NCI-H1930 (cell line): ENCODE measurements around the gene NDOR1.

Experiments
- DNase-seq, 2 experiments: peaks; one replicate each; lab custom pipeline; 2025; lab: John Stamatoyannopoulos, UW

Gene NDOR1

GRCh38 chr9:137205126-137206069 is at the start of gene NDOR1, which contains the start of gene TMEM203:
NDOR1 (plus strand) TSS chr9:137205700; CDS start chr9:137205778, 78 bp downstream.
TMEM203 (minus strand) TSS chr9:137205648; CDS start chr9:137205414, 234 bp downstream.
- DNase-seq: peak; percentile 70 to 80

DNA sequence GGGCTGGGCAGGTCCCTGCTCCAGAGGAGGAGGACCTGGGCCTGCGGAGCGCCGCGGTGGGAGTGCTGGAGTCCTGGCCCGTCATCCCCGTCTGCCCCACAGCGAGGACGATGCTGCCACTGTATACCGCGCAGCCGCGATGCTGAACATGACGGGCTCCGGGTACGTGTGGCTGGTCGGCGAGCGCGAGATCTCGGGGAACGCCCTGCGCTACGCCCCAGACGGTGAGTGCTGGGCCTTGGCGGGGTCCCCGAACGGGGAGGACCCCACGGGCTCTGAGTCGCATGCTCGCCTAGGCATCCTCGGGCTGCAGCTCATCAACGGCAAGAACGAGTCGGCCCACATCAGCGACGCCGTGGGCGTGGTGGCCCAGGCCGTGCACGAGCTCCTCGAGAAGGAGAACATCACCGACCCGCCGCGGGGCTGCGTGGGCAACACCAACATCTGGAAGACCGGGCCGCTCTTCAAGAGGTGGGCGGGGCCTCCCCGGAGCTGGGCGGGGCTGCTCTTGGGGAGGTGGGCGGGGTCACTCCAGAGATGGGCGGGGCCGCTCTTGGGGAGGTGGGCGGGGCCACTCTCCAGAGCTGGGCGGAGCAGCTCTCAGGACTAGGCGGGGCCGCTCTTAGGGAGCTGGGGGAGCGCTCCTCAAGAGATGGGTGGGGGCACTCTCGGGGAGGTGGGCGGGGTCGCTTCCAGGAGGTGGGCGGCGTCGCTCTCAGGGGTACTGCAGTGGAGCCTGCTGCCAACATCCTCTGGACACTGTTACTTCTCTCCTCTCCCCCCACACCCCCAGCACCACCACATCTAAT is 48.7 kb upstream of the NDOR1 start:
- peak in 1 of 2 experiments; percentile 14 for DNase-seq

DNA sequence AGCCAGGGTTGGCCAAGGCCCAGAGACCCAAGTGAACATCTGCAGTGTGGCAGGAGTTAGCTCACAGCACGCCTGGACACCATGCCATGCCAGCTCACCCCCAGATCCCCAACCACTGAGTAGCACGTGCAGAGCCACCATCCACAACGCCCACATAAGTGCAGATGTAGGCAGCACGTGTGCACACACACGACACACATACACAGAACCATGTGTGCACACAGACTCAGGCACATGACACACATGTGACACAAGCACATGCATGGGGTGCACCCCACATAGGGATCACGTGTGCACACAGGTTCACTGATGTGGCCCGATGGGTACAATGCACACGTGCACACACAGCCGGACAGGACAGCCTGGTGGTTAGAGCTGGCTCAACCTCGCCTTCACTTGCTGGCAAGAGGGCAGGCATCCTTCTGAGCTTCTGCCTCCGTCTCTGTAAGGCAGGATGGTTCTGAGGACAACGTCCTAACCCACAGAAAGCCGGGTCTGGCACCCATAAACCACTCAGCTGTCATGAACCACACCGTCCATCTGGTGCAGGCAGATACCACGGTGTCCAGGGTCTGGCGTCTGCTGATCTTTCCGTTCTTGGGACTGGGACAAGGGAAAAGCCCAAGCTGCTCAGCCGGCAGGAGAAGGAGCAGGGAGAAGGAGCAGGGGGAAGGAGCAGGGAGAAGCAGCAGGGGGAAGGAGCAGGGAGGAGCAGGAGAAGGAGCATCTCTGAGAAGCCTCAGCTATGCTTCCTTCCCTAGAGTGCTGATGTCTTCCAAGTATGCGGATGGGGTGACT is 47.7 kb upstream of the NDOR1 start:
- DNase-seq: no peak

DNA sequence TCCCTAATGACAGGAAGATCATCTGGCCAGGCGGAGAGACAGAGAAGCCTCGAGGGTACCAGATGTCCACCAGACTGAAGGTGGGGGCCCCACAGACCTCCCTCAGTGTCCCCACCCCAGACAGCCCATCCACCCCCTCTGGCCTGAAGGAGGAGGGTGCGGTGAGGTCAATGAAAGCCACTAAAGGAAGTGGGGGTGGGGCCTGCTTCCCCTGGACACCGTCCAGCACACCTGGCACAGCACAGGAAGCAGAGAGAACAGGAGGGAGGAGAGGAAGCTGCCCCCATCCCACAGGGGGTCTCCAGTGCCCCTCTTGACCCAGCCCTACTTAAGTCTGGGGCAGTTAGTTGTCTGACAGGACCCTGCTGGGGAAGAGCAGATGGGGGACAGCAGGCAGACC is 46.9 kb upstream of the NDOR1 start:
- no peak for DNase-seq

DNA sequence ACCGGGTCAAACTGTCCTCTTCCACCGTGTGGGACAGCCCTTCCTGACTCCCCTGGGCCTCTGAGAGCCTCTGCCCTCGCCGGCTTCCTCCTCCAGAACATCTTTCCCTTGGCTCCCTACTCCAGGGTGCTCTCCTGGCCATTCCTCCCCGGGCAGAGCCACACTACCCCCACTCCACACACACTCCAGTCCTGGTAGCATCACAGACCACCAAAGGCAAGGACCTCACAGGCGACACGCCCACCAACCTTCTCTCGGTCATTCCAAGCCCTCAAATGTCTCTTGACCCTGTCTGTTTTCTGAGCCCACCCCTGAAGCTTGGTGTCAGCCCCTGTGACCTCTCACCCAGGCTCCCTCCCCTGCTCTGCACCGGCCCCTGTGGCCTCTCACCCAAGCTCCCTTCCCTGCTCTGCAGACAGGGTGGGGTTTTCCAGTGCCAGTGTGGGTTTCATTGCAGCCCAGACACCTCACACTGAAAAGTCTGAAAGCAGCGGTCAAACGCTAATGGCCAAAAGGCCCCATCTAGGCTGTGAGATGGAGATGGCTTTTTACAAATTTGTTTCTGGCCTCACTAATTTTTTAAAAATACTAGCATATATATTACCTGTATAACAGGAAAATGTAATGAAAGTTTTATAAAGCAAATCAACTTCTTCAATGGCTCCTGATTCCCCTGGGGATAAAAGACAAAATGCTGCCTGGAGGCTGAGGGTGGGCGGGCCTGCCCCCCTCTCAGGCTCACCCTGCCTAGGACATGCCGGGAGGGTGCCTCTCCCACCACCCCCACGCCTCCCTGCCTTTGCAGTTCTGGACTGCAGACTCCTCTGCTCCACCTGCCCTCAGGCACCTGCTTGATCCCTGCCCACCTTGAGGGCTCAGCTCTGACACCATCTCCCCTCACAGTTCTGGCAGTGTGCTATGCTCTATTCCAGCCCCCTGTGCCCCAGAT is 46.1 kb upstream of the NDOR1 start:
- DNase-seq: no peak

- DNase-seq: no peak
Measured at GRCh38 chr9:137160054-137160425, 45.5 kb upstream of the NDOR1 start.

DNA sequence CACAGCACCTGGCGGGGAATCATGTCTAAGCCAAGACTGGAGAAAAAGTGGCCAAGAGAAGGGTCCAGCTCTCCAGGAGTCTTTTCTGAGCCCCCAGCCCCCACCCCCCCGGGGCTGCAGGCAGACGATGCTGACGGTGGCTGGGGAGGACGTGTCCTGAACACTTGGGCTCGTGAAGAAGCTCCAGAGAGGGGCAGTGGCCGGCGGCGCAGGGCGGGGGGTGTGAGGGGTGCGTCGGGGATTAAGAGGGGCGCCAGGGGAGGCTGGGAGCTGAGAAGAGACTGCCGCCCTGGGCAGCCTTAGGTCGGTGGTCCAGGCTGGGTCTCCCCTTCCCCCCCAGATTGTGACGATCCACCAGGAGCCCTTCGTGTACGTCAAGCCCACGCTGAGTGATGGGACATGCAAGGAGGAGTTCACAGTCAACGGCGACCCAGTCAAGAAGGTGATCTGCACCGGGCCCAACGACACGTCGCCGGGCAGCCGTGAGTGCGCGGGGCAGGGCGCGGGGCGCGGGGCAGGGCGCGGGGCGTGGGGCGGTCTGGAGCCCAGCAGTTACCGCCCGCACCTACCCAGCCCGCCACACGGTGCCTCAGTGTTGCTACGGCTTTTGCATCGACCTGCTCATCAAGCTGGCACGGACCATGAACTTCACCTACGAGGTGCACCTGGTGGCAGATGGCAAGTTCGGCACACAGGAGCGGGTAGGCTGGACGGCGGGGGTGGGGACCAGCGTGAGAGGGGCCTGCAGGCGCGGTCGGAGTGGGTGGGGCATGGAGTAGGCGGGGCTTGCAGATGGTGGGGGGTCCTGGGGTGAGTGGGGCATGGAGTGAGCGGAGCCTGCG is 44.6 kb upstream of the NDOR1 start:
- DNase-seq: no peak

- peak in 1 of 2 experiments; percentile 55 for DNase-seq
Measured at GRCh38 chr9:137161558-137162486, 43.7 kb upstream of the NDOR1 start.

DNA sequence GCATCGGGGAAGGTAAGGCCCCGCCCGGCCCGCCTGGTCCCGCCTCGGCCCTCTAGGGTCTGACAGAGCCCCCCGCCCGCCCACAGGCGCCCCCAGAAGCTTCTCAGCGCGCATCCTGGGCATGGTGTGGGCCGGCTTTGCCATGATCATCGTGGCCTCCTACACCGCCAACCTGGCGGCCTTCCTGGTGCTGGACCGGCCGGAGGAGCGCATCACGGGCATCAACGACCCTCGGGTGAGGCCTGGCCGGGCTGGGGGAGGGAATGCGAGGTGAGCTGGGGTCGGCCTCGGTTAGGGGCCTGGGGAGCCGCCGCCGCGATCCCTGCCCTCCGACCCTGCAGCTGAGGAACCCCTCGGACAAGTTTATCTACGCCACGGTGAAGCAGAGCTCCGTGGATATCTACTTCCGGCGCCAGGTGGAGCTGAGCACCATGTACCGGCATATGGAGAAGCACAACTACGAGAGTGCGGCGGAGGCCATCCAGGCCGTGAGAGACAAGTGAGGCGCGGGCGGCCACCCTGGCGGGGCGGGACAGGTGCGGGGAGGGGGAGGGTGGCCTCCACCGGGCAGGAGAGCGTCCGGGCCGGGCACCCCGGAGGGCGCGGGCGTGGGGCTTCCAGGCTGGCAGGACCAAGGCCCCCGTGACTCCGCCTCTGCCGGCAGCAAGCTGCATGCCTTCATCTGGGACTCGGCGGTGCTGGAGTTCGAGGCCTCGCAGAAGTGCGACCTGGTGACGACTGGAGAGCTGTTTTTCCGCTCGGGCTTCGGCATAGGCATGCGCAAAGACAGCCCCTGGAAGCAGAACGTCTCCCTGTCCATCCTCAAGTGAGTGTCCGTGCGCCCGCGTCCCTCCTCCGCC is 42.8 kb upstream of the NDOR1 start:
- no peak for DNase-seq

DNA sequence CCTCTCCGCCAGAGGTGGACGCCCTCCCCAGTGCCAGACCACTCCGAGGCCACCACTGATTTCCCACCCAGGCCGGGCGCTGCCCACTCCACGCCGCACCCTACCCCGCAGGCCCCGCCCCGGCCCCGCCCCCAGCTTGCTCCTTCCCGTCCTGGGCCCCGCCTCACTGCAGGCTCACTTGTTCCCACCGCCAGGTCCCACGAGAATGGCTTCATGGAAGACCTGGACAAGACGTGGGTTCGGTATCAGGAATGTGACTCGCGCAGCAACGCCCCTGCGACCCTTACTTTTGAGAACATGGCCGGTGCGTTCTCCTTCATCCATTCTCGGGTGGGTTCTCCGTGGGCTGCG is 42.2 kb upstream of the NDOR1 start:
- no peak for DNase-seq

DNA sequence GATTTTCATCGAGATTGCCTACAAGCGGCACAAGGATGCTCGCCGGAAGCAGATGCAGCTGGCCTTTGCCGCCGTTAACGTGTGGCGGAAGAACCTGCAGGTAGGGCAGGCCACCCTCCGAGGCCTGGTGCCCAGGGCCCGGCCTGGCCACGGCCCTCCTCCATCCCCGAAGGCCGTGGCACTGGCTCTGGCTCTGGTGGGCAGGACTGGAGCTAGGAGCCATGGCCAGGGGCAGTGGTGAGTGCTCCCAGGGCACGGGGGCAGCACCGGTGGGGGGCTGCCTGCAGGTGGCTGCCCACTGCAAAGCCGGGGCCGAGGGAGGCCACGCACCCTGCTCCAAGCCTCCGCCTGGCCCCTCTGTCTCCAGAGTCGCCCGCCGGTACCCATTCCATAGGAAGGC is 41.7 kb upstream of the NDOR1 start:
- DNase-seq: no peak

DNA sequence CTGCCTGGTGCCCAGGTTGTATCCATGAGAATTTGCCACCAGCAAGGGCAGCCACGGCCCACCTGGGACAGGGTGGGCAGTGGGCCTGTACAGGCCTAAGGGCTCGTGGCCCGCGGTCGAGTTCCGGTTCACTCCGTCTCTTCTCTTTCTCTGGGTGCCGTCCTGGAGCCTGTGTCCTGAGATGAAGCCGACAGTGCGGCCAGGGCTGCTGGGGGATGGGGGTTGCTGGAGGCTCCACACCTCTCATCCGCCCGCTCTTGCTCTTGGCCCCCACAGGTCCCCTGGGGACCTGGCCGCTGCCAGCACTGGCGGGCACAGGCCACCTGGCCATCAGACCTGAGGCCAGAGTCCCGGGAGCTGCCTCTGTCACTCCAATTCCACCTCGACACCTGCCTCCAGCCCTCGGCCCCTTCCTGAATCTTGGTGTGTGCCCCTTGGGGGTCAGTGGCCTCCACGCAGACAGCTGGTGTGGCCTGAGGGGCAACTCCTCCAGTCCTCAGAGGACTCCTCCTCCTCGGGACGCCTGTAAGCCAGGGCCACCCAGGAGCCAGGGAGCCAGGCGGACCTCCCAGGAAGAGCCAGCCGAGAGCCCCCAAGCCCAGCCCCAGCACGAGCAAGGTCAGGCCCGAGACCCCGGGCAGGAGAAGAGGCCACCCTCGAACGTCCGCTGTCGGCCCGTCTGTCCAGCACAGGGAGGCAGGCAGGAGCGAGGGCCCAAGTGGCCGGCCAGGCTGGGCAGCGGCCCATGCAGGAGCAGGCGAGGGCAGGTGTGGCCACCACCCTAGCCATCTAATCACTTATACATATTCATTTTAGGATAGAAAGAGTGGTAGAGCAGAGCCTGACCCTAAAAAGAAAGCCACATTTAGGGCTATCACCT is 40.9 kb upstream of the NDOR1 start:
- DNase-seq: no peak

GRCh38 chr9:137165250-137165836 is 40.2 kb upstream of the NDOR1 start:
- DNase-seq: no peak

DNA sequence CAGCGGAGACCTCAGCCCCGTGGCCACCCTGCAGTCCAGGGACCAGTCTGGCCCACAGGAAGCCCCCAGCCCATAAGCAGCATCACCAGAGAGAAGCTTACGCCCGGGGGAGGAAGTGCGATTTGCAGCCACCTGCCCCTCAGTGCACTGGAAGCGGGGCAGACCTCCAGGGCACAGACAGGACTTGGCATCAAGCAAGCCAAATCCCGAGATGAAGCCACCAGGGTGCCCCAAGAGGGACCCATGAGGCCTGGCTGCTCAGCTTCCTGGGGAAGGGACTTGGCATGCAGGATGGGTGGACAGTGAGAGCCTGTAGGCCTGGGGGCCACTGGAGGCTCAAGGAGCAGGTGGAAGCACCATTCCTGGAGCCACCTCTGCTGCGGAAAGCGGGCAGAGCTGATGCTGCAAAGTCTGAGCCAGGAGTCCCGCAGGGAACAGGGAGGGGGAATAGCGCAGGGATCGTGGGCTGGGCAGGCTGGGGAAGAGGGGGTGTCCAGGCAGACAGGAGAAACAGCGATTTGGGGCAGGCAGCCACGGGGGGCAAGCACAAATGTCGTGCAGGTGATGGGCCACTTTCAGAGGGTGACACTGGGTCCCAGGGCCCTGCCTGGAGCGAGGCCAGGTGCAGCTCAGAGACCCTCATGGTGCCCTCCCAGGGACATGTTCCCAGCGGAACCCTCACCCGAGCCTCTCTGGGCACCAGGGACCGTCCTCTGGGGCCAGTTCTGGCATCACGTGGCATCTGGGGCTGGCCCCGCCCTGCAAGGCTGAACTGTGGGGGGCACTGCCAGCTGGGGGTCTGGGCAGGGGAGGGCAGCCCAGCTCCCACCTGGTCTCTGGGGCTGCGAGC is 38.9 kb upstream of the NDOR1 start:
- no peak for DNase-seq

- no peak for DNase-seq
Measured at GRCh38 chr9:137167277-137167746, 38.2 kb upstream of the NDOR1 start.
